GM12875 (cell line): ENCODE data around the gene ZC3H6.

Experiments used
- H3K4me3 ChIP-seq: one replicate; pipeline ENCODE4 v1.5.1; 2011; ENCODE audit warnings: low read depth, low read length, control low read depth
- CTCF ChIP-seq: IDR thresholded peaks from 2 replicates; pipeline ENCODE4 v1.5.1; 2011; ENCODE audit warnings: low read depth, mild to moderate bottlenecking, control low read depth, inconsistent platforms, low read length, moderate library complexity, borderline replicate concordance; ENCODE audit not compliant: insufficient read depth

ZC3H6 gene

GRCh38 chr2:112321375-112322320, 46.3 kb downstream of the ZC3H6 start:
- TF ChIP-seq CTCF = no peak
- no peak overlapping the region for H3K4me3 ChIP-seq

DNA sequence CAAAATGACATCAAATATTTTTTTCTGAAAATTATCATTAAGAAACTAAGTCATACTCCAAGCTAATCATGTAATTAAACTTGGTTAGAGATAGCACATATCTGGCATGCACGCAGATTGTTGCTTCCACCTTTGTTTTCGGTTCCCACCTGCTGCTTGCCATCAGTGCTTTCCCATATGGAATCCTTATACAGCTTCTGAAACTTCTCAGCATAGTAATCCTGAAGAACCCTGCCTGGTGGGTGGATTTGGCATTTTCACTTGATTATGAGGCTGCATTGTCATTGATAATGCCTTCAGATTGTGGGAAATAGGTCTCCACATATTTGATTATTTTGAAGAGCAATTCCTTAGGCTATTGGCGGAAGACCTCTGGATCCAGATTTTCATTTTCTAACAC, 47.5 kb downstream of the ZC3H6 start:
- no peak overlapping the region for H3K4me3 ChIP-seq
- TF ChIP-seq CTCF = no peak

GRCh38 chr2:112332123-112332696, 56.8 kb downstream of the ZC3H6 start:
- no peak for TF ChIP-seq CTCF
- no peak overlapping the region for H3K4me3 ChIP-seq

- TF ChIP-seq CTCF = no peak
Measured at GRCh38 chr2:112335600-112335999, 60.2 kb downstream of the ZC3H6 start.

GRCh38 chr2:112339986-112340385, 64.6 kb downstream of the ZC3H6 start:
- no peak overlapping the region for H3K4me3 ChIP-seq

More at GRCh38 chr2:112335600-112335999, 60.2 kb downstream of the ZC3H6 start:
- no peak overlapping the region for H3K4me3 ChIP-seq

DNA sequence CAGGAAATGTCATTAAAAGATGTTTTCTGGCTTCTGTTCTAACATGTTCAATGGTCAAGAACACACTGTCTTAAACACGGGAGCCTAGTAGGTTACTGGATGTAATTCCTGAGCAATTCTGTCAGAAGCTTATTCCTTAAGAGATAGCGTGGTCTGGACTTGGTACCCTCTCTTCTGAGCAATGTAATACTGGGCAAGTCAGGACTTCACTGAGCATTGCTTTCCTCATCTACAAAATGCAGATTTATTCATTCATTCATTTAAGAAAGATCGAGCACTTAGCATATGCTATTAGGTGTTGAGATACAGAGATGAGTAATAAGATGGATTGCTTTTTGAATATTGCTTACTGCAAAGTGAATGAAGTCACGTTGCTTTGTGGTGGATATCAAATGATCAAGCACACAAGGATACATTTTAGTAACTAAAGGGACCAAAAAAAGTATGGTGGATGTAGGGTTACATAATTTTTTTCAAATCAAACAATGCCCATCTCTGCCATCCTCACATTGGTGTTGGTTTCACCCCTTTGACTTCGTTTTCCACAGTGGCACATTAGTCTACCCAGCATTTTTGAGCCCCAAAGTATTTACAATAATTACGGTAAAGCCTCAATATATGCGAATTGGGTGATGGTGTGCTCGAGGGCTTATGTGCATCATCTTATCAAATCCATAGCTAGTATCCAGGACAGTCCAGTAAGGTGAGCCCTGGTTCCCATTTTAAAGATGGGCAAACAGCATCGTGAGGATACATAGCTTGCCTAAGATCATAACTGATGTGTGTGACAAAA, 65.3 kb downstream of the ZC3H6 start:
- no peak for TF ChIP-seq CTCF
- H3K4me3 ChIP-seq = no peak overlapping the region

More at GRCh38 chr2:112339986-112340385, 64.6 kb downstream of the ZC3H6 start:
- TF ChIP-seq CTCF = no peak
